ENCODE results near the gene ATG2B.

The ATG2B gene

GRCh38 chr14:96318836-96319235 lies 44.3 kb downstream of the ATG2B start:
- no peak for TF ChIP-seq CTCF (conservative IDR thresholded peaks at IDR 0.05; ENCODE audit: low read depth, low read length)
- H3K4me3 ChIP-seq (ENCODE audit: low read depth, low read length): no peak overlapping the region
- DNase-seq (ENCODE audit: low read depth): no peak

GRCh38 chr14:96316087-96316486 lies 47.1 kb downstream of the ATG2B start:
- DNase-seq (ENCODE audit: low read depth): no peak
- H3K4me3 ChIP-seq (ENCODE audit: low read depth, low read length): no peak overlapping the region

DNA sequence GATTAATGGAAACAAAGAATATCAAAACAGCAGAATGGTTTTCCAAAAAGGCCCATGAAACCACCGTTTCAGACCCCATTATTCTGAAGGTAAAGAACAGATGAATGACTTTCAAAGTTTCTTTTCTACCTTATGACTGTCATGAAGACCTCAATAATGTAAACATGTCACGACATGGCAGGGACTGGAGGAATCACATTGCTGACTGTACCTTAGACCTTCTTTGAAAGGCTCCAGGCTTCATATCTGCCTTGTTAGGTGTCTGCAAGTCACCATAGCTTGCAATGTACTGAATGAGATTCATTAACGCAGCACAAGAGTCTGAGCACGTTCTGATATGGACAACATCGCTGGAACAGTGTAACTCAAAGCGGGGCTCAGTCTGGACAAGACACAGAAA lies 52.2 kb downstream of the ATG2B start:
- H3K4me3 ChIP-seq (ENCODE audit: low read depth, low read length): no peak overlapping the region
- no peak for DNase-seq (ENCODE audit: low read depth)
- TF ChIP-seq CTCF (conservative IDR thresholded peaks at IDR 0.05; ENCODE audit: low read depth, low read length): no peak

More at GRCh38 chr14:96316087-96316486, 47.1 kb downstream of the ATG2B start:
- no peak for TF ChIP-seq CTCF (conservative IDR thresholded peaks at IDR 0.05; ENCODE audit: low read depth, low read length)

- TF ChIP-seq CTCF (conservative IDR thresholded peaks at IDR 0.05; ENCODE audit: low read depth, low read length): no peak
- DNase-seq (ENCODE audit: low read depth): peak; percentile 5
- H3K4me3 ChIP-seq (ENCODE audit: low read depth, low read length): no peak overlapping the region
Observed at GRCh38 chr14:96309896-96310330, 53.2 kb downstream of the ATG2B start.

GRCh38 chr14:96309133-96309895 lies 53.8 kb downstream of the ATG2B start:
- no peak overlapping the region for H3K4me3 ChIP-seq (ENCODE audit: low read depth, low read length)
- no peak for DNase-seq (ENCODE audit: low read depth)
- TF ChIP-seq CTCF (conservative IDR thresholded peaks at IDR 0.05; ENCODE audit: low read depth, low read length): no peak

GRCh38 chr14:96307434-96307833 lies 55.7 kb downstream of the ATG2B start:
- no peak overlapping the region for H3K4me3 ChIP-seq (ENCODE audit: low read depth, low read length)
- no peak for DNase-seq (ENCODE audit: low read depth)
- no peak for TF ChIP-seq CTCF (conservative IDR thresholded peaks at IDR 0.05; ENCODE audit: low read depth, low read length)

- peak; percentile 33 for TF ChIP-seq CTCF (conservative IDR thresholded peaks at IDR 0.05; ENCODE audit: low read depth, low read length)
- H3K4me3 ChIP-seq (ENCODE audit: low read depth, low read length): no peak overlapping the region
- no peak for DNase-seq (ENCODE audit: low read depth)
Observed at GRCh38 chr14:96304956-96305355, 58.2 kb downstream of the ATG2B start.
